ENCODE data around the gene BMPR1A.

- TF ChIP-seq CTCF (IDR thresholded peaks at IDR 0.05; ENCODE audit: insufficient read depth, low read length) (no peak), SPI1 (IDR thresholded peaks at IDR 0.05; ENCODE audit: borderline replicate concordance, low read depth) (no peak), GABPA (IDR thresholded peaks at IDR 0.05; ENCODE audit: low read depth) (no peak)
Observed at GRCh38 chr10:86904600-86904999, 148.2 kb downstream of the BMPR1A start.
